ENCODE results near the gene APOM.

Gene APOM

GRCh38 chr6:31631681-31632278 lies 23.9 kb upstream of the APOM start:
- DNase-seq = no peak

DNA sequence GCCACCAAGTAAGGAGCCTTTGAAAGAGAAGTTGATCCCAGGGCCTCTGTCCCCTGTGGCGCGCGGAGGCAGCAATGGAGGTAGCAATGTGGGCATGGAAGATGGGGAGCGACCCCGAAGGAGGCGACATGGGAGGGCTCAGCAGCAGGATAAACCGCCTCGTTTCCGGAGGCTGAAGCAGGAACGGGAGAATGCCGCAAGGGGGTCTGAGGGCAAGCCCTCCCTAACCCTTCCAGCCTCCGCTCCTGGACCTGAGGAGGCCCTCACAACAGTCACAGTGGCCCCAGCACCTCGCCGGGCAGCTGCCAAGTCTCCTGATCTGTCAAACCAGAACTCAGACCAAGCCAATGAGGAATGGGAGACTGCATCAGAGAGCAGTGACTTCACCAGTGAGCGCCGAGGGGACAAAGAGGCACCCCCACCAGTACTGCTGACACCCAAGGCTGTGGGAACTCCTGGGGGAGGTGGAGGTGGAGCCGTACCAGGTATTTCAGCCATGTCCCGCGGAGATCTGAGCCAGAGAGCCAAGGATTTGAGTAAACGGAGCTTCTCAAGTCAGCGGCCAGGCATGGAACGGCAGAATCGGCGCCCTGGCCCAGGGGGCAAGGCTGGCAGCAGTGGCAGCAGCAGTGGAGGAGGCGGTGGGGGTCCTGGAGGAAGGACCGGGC lies 23.3 kb upstream of the APOM start:
- no peak for DNase-seq

GRCh38 chr6:31633447-31633846 lies 22.2 kb upstream of the APOM start:
- DNase-seq = no peak

DNA sequence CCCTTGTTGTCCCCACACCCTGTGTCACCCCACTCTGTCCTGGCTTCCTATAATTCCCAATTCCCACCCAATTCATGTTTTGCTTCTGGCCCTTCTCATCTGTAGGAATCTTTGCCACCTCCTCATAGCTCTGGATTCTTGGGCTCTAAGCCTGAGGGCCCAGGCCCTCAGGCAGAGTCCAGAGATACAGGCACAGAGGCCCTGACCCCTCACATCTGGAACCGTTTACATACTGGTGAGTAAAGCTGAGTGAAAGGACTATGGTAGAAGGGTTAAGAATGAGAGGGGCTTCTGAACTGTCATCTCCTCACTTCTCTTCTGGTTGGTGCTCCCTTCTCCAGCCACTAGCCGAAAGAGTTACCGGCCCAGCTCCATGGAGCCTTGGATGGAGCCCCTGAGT lies 21.6 kb upstream of the APOM start:
- DNase-seq = no peak

- no peak for DNase-seq
Measured at GRCh38 chr6:31634969-31635575, 20.6 kb upstream of the APOM start.

GRCh38 chr6:31636698-31637596 lies 18.7 kb upstream of the APOM start:
- no peak for DNase-seq

- DNase-seq = no peak
Measured at GRCh38 chr6:31639043-31639442, 16.7 kb upstream of the APOM start.

DNA sequence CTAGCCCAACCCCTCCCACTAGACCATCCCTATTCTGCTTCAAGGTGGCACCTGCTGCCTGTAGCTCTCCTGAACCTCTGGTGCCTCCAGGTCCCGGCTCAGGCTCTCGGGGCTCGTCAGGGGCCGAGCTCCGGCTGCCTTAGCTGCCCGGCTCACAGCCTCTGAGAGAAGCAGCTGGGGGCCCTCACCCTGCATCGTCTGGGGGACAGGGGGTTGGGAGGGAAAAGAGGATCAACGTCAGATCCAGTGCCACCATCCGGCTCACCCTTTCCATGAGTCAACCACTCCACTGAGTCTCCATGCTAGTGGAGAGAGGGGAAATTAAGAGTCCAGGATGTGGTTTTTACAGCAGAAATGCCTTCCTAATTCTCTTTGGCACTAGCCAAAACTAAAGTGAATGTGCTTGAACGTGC lies 16.2 kb upstream of the APOM start:
- DNase-seq = no peak

DNA sequence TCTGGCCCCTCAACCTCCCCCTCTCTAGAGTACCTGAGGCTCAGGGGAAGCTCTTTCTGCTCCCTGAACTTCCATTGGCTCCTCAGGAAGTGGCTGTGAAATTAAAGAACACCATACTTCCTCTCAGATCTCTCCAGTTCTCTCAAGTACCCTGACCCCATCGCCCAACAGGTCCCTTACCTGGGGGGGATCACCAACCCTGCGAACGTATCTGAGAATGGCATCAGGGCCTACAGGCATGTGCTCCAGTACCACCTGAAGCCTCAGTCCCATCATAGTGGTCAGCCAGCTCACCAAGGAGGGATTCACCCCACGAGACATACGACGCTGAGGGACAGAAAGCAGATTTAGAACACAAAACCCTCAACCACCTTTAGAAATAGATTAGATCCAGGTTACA lies 15.1 kb upstream of the APOM start:
- no peak for DNase-seq

DNA sequence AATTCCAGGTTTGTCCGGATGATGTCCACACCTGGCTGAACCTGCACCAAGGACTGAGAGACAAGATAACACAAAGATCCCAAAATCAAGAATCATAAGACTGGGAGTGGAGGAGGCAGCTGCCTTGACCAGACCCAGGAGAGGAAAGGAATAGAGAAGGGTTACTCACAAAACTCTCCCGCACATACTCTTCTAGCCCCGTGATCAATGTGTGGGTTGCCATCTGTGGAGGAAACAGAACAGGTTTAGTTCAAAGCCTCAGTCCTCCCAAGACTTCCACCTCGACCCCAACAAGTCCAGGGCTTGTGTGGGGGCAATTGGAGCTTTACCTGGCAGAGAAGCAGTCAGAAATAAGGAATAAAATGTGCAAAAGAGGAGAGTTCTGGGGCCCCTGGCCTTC lies 14.3 kb upstream of the APOM start:
- no peak for DNase-seq

DNA sequence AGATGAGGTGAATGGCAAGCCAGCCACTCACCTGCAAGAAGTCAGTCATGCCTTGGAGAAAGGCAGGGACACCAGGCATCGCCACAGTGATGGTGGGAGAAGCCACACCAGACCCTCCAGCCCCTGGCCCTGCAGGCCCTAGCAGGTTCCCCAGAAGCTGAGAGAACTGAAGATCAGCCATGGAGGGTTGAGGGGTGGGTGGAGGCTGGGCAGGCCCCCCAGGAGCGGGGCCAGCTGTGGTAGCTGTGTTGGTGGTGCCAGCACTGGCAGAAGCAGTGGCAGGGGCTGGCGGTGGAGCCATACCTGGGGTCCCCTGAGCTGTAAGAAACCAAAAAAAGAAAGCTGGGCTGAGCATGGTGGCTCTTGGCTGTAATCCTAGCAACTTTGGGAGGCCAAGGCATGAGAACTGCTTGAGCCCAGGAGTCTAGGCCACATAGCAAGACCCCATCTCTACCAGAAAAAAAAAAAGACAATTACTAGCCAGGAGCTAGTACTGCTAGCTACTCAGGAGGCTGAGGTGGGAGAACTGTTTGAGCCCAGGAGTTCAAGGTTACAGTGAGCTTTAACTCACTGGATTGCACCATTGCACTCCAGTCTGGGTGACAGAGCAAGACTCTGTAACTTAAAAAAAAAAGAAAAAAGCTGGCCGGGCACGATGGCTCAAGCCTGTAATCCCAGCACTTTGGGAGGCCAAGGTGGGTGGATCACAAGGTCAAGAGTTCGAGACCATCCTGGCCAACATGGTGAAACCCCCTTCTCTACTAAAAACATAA lies 12.7 kb upstream of the APOM start:
- no peak for DNase-seq

DNA sequence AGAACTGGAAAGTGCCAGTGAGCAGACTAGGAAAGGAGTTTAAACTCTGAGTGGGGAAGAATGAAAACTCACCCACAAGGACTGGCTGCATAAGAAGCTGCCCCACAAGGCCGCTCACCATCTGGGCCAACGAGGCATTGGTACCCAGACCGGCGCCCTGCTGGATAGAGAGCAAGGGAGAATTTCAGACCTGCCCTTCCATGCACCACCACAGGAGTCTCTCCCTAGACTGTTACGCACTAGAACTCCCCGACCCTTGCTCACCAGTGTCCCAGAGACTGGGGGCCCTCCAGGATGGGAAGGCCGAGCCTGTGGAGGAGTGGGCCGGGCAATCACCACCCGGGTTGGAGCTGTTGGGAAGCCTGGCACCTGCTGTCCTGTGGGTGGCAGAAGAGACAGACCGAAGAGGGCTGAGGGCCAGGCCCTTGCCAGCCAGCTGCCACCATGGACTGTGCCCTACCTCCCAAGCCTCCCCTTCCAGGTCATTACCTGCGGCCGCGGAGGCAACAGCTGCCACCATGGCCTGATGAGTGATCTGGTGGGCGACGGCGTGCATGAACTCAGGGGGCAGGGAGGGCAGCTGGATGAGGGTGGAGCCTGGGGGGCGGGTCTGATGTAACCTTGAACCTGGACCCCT lies 11.8 kb upstream of the APOM start:
- no peak for DNase-seq

- no peak for DNase-seq
Measured at GRCh38 chr6:31645325-31645724, 10.4 kb upstream of the APOM start.

GRCh38 chr6:31651602-31652191 lies 4.0 kb upstream of the APOM start:
- DNase-seq = no peak

GRCh38 chr6:31652925-31653724 lies 2.6 kb upstream of the APOM start:
- peak; percentile 82 for DNase-seq

DNA sequence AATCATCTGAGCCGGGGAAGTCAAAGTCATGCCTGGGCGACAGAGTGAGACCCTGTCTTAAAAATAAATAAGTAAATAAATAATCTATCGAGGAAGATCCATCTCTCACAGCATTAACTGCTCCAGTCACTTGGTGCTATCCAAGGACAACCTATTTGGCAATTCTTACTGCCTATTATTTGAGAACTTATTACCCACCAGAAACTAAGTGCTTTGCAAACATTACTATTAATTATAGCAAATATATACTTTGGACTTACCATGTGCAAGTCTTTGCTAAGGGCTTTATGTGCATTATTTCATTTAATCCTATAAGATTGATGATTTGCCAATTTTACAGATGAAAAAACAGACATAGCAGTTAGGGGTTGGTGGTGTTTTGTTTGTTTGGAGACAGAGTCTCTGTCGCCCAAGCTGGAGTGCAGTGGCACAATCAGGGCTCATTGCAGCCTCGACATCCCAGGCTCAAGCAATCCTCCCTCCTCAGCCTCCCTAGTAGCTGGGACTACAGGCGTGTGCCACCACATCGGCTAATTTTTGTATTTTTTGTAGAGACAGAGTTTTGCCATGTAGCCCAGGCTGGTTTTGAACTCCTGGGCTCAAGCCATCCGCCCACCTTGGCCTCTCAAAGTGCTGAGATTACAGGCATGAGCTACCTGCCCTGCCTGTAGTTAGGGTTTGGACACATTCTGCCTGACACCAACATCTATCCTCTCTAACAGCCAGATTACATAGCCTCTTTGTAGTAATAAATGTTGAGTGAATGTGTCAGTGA lies 933 bp upstream of the APOM start:
- DNase-seq = no peak

GRCh38 chr6:31657406-31658157 lies 1.9 kb downstream of the APOM start:
- DNase-seq = no peak

DNA sequence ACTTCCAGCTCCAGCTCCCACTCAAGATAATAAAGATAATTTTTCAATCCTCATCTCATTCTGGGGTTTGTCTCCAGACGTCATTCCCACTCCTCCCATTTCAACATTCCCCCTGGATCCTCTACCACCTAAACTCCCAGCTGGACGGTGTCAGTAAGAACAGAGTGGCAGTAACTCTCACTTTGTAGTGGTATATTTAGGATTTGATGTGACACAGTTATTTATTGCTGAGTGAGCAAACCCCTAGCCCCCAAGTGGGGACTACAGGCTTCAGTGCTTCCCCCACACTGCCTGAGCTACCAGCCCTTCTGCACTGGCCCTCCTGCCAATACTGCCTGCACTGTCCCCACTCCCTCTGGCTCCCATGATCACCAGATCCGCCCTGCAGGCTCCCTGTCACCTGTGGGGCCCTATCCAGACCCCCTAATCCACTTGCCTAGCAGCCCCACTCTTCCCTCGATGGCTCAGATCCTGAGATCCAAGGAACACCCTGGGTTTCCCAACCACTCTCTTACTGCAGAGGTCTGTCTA lies 2.5 kb downstream of the APOM start:
- DNase-seq = no peak

Data from activated naive CD4-positive, alpha-beta T cell treated with anti-CD3 and anti-CD28 coated beads, Interleukin-2, amount 50 U/mL, for 16 hours (primary cell).